ENCODE results near the gene PHRF1. TPM values are rescaled to one million over a fixed set of nuclear protein-coding genes. Genes with fewer than 3 reads are reported as not detected.
A peak's percentile ranks its signal among the peaks of the same experiment; 100 is the strongest.

The PHRF1 gene
- total RNA-seq, 1 donor from 2014 or later = 38.3 TPM

- H3K4me3 Mint-ChIP-seq (ENCODE audit: unreplicated experiment) = peak within 1 kb of the TSS; percentile 85
- Histone ChIP-seq H3K4me1 (ENCODE audit: insufficient read depth, low read length) (peaks cover 11% of the 10 kb centered on the region), H3K4me3 (ENCODE audit: insufficient read depth, low read depth, low read length) (peak within 1 kb of the TSS; percentile 87), H3K36me3 (ENCODE audit: insufficient read depth, low read length) (peaks cover 4% of the 10 kb centered on the region), H3K79me2 (ENCODE audit: insufficient read depth, low read length) (peaks cover 5% of the 10 kb centered on the region), H3K27me3 (ENCODE audit: insufficient read depth, low read length) (no peaks in the 10 kb centered on the region), H2AFZ (ENCODE audit: low read depth, low read length) (peak within 1 kb of the TSS; percentile 56), H3K9ac (ENCODE audit: low read length) (peak within 1 kb of the TSS; percentile 85), H4K20me1 (ENCODE audit: insufficient read depth, low read length) (peaks cover 43% of the 10 kb centered on the region), H3K9me3 (ENCODE audit: insufficient read depth, low read depth, low read length) (no peaks in the 10 kb centered on the region), H3K27ac (ENCODE audit: low read depth, low read length) (peak within 1 kb of the TSS; percentile 80), H3K4me2 (ENCODE audit: low read length) (peak within 1 kb of the TSS; percentile 99)
- H3K36me3 Mint-ChIP-seq (ENCODE audit: low read depth, unreplicated experiment) = peaks cover 12% of the 10 kb centered on the region
- no peaks in the 10 kb centered on the region for H3K27me3 Mint-ChIP-seq (ENCODE audit: low read depth, unreplicated experiment)
- no peaks in the 10 kb centered on the region for H3K9me3 Mint-ChIP-seq (ENCODE audit: unreplicated experiment)
- H3K4me1 Mint-ChIP-seq (ENCODE audit: low read depth, unreplicated experiment) = peaks cover 5% of the 10 kb centered on the region
- H3K27ac Mint-ChIP-seq (ENCODE audit: unreplicated experiment) = peak within 1 kb of the TSS; percentile 78
- DNase-seq (ENCODE audit: low read depth) = peak; percentile 77
- TF ChIP-seq CTCF (IDR thresholded peaks at IDR 0.05; ENCODE audit: insufficient read depth, low read depth, low read length) (no peak), EZH2 (IDR thresholded peaks at IDR 0.05; ENCODE audit: insufficient read depth, low read length) (no peak)
- FAIRE-seq = no peak
Observed at GRCh38 chr11:615504-616319, 39.4 kb downstream of the PHRF1 start, which contains the start of gene IRF7. Gene IRF7 (minus strand): TSS chr11:615950. CDS start chr11:615364, 586 bp downstream.

GRCh38 chr11:616320-617198 is 40.3 kb downstream of the PHRF1 start:
- Histone ChIP-seq H3K27ac (ENCODE audit: low read depth, low read length) (no peak overlapping the region), H3K4me2 (ENCODE audit: low read length) (peak overlapping the region; percentile 99), H3K36me3 (ENCODE audit: insufficient read depth, low read length) (no peaks in the 10 kb centered on the region), H3K9ac (ENCODE audit: low read length) (no peak overlapping the region), H3K4me1 (ENCODE audit: insufficient read depth, low read length) (peaks cover 11% of the 10 kb centered on the region), H3K4me3 (ENCODE audit: insufficient read depth, low read depth, low read length) (no peak overlapping the region), H3K79me2 (ENCODE audit: insufficient read depth, low read length) (peaks cover 5% of the 10 kb centered on the region), H2AFZ (ENCODE audit: low read depth, low read length) (no peak overlapping the region), H4K20me1 (ENCODE audit: insufficient read depth, low read length) (peaks cover 34% of the 10 kb centered on the region), H3K9me3 (ENCODE audit: insufficient read depth, low read depth, low read length) (no peaks in the 10 kb centered on the region), H3K27me3 (ENCODE audit: insufficient read depth, low read length) (no peaks in the 10 kb centered on the region)
- DNase-seq (ENCODE audit: low read depth) = no peak
- Mint-ChIP-seq H3K36me3 (ENCODE audit: low read depth, unreplicated experiment) (peaks cover 11% of the 10 kb centered on the region), H3K27me3 (ENCODE audit: low read depth, unreplicated experiment) (no peaks in the 10 kb centered on the region), H3K4me1 (ENCODE audit: low read depth, unreplicated experiment) (peaks cover 5% of the 10 kb centered on the region), H3K4me3 (ENCODE audit: unreplicated experiment) (no peak overlapping the region), H3K9me3 (ENCODE audit: unreplicated experiment) (no peaks in the 10 kb centered on the region), H3K27ac (ENCODE audit: unreplicated experiment) (peak overlapping the region; percentile 66)
- TF ChIP-seq CTCF (IDR thresholded peaks at IDR 0.05; ENCODE audit: insufficient read depth, low read depth, low read length) = no peak
- no peak for TF ChIP-seq EZH2 (IDR thresholded peaks at IDR 0.05; ENCODE audit: insufficient read depth, low read length)
- no peak for FAIRE-seq
